Measurements from ENCODE around the gene PLXNA2. TPM values are rescaled to one million over a fixed set of nuclear protein-coding genes. Genes with fewer than 3 reads are reported as not detected.

Gene PLXNA2
- total and polyA plus RNA-seq, 2 of the 4 experiments (the other 2 are of a cell fraction): 0.72 to 1.1 TPM

GRCh38 chr1:208271236-208271635 lies 27.1 kb upstream of the PLXNA2 start:
- no peaks in the 10 kb centered on the region for H3K9me3 ChIP-seq (ENCODE audit: control insufficient read depth, insufficient read depth, low read length)
- no TSS peak for BruUV-seq (replicated peaks)
- dilution Hi-C loops (cut with HindIII; ENCODE audit: low sequenced_read_pairs, unreplicated experiment) (no loop called here), intact Hi-C loops (cut with micrococcal nuclease) (loop anchor here (1.0 kb wide), 1 partner anchor 12 kb away; no protein-coding TSS in a partner anchor), in situ Hi-C loops (cut with MboI; ENCODE audit: low sequenced_read_pairs) (no loop called here)
- no peak overlapping the region for H3K14ac ChIP-seq (replicated peaks; ENCODE audit: low read depth, low read length)
- H3K4me3 ChIP-seq (ENCODE audit: insufficient read depth, low read depth, low read length): no peak overlapping the region
- WGBS, 2 experiments (ENCODE audit: extremely low coverage in 2 of 2, insufficient read length in 1 of 2): no CpG with 5 or more reads among the region's 3 CpGs
- H3K79me1 ChIP-seq (ENCODE audit: low read depth in 1 of 2, low read length in 2 of 2): no peaks in the 10 kb centered on the region
- H2AFZ ChIP-seq (replicated peaks; ENCODE audit: low read length, poor library complexity): no peak overlapping the region
- no peak overlapping the region for H2AK5ac ChIP-seq (ENCODE audit: low read depth, low read length)
- ChIA-PET POLR2A (ENCODE audit: unreplicated experiment) (no interaction called here), CTCF (interaction anchor here (0.5 kb wide), 1 partner anchor 32 kb away, joined by 3 read pairs; no protein-coding TSS in a partner anchor)
- H3K9me1 ChIP-seq (ENCODE audit: insufficient read depth, low read length): no peaks in the 10 kb centered on the region
- H3K4me1 ChIP-seq (ENCODE audit: control insufficient read depth, insufficient read depth, low read length): no peaks in the 10 kb centered on the region
- no peak overlapping the region for H4K91ac ChIP-seq (ENCODE audit: insufficient read depth, low read depth, low read length)
- ATAC-seq (ENCODE audit: low read depth): no peak
- DNase-seq: no peak
- H3K4me2 ChIP-seq (ENCODE audit: low read depth, low read length): no peak overlapping the region
- no peak overlapping the region for H3K4ac ChIP-seq (ENCODE audit: low read depth, low read length)
- no peak overlapping the region for H3K9ac ChIP-seq (ENCODE audit: low read depth, low read length)
- no peak overlapping the region for H2BK15ac ChIP-seq (ENCODE audit: low read depth, low read length)
- no peak overlapping the region for H2BK20ac ChIP-seq (ENCODE audit: low read depth, low read length)
- no peak overlapping the region for H3K23ac ChIP-seq (ENCODE audit: low read depth, low read length)
- H2BK120ac ChIP-seq (ENCODE audit: low read depth, low read length): no peak overlapping the region
- H4K5ac ChIP-seq (ENCODE audit: low read depth, low read length): no peak overlapping the region
- H2AK9ac ChIP-seq (replicated peaks; ENCODE audit: low read depth, low read length, poor library complexity): no peak overlapping the region
- H3K18ac ChIP-seq (ENCODE audit: low read depth, low read length): no peak overlapping the region
- no peak overlapping the region for H3K27ac ChIP-seq (ENCODE audit: insufficient read depth, low read length)
- no peaks in the 10 kb centered on the region for H3K36me3 ChIP-seq (ENCODE audit: control insufficient read depth, insufficient read depth, low read length)
- H3K56ac ChIP-seq (ENCODE audit: extremely low read depth, insufficient read depth, low read length): no peak overlapping the region
- H2BK5ac ChIP-seq (ENCODE audit: low read depth, low read length, poor library complexity, severe bottlenecking): no peak overlapping the region
- TF ChIP-seq SMC3 (IDR thresholded peaks at IDR 0.05; ENCODE audit: low read depth, low read length) (no peak), BHLHE40 (IDR thresholded peaks at IDR 0.05; ENCODE audit: low read depth, low read length) (no peak), RCOR1 (IDR thresholded peaks at IDR 0.05; ENCODE audit: insufficient replicate concordance, low read length) (no peak), RAD21 (IDR thresholded peaks at IDR 0.05; ENCODE audit: low read length) (no peak), CTCF (conservative IDR thresholded peaks at IDR 0.05; ENCODE audit: low read depth, low read length) (no peak), NFE2L2 (IDR thresholded peaks at IDR 0.05; ENCODE audit: low read depth, low read length) (no peak), MXI1 (IDR thresholded peaks at IDR 0.05; ENCODE audit: borderline replicate concordance, low read depth, low read length) (no peak), FOS (IDR thresholded peaks at IDR 0.05; ENCODE audit: low read depth, low read length) (no peak)
- TF ChIP-seq, protein P1, sequence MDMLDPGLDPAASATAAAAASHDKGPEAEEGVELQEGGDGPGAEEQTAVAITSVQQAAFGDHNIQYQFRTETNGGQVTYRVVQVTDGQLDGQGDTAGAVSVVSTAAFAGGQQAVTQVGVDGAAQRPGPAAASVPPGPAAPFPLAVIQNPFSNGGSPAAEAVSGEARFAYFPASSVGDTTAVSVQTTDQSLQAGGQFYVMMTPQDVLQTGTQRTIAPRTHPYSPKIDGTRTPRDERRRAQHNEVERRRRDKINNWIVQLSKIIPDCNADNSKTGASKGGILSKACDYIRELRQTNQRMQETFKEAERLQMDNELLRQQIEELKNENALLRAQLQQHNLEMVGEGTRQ (IDR thresholded peaks at IDR 0.05; ENCODE audit: low read depth, low read length): no peak
- H3K27me3 ChIP-seq (ENCODE audit: control insufficient read depth, insufficient read depth, low read length): peaks cover 33% of the 10 kb centered on the region
- no peak overlapping the region for H4K8ac ChIP-seq (ENCODE audit: low read depth in 2 of 2, low read length in 2 of 2)
- H4K20me1 ChIP-seq (ENCODE audit: insufficient read depth, low read length): no peaks in the 10 kb centered on the region
